Stimulated activated memory B cell treated with anti-CD40 and anti-IgM and Interleukin-4, amounts not matched to agents 10 μg/mL and 1 μg/mL and 100 μg/mL, for 72 hours (primary cell): ENCODE data around the gene PDZD7.
"Not testable (repeated sequence)": the region's sequence is repeated elsewhere in the genome, so short reads cannot be mapped to it uniquely, and the experiment has no call there.

Source experiments
- ATAC-seq: fragments of 150-1000 bp; cut with Tn5 transposase; 2 replicates; pipeline ENCODE4 v1.10.0; 2021
- H3K27ac Mint-ChIP-seq: one replicate; pipeline ENCODE4 v1.8.0; 2022; ENCODE audit warnings: mild to moderate bottlenecking, mixed read lengths
- H3K27me3 Mint-ChIP-seq: one replicate; pipeline ENCODE4 v1.8.0; 2022; ENCODE audit warnings: mixed read lengths
- H3K36me3 Mint-ChIP-seq: one replicate; pipeline ENCODE4 v1.8.0; 2022; ENCODE audit warnings: mixed read lengths
- H3K4me1 Mint-ChIP-seq: one replicate; pipeline ENCODE4 v1.8.0; 2022; ENCODE audit warnings: mixed read lengths
- H3K4me3 Mint-ChIP-seq: one replicate; pipeline ENCODE4 v1.8.0; 2022; ENCODE audit warnings: mild to moderate bottlenecking, moderate library complexity, mixed read lengths
- H3K9me3 Mint-ChIP-seq: one replicate; pipeline ENCODE4 v1.8.0; 2022; ENCODE audit warnings: mixed read lengths

The PDZD7 gene

DNA sequence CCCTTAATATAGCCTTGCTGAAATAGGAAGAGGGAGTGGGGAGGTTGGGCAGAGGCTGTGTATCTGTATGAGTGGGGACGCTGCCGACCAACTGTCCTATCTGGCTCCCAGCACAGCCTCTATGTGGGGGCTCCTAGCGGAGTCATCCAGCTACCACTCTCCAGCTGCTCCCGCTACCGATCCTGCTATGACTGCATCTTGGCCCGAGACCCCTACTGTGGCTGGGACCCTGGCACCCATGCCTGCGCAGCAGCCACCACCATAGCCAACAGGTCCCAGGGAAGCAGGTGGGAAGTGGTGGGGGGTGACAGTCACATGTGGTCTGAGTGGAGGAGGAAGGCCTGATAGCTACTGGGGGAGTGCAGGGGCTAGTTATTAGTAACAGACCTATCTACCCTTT lies 50.2 kb downstream of the PDZD7 start:
- no peaks in the 10 kb centered on the region for H3K9me3 Mint-ChIP-seq
- H3K4me1 Mint-ChIP-seq: peaks cover 15% of the 10 kb centered on the region
- peaks cover 50% of the 10 kb centered on the region for H3K36me3 Mint-ChIP-seq
- H3K27ac Mint-ChIP-seq: no peak overlapping the region
- no peaks in the 10 kb centered on the region for H3K27me3 Mint-ChIP-seq
- H3K4me3 Mint-ChIP-seq: no peak overlapping the region
- ATAC-seq: no peak

DNA sequence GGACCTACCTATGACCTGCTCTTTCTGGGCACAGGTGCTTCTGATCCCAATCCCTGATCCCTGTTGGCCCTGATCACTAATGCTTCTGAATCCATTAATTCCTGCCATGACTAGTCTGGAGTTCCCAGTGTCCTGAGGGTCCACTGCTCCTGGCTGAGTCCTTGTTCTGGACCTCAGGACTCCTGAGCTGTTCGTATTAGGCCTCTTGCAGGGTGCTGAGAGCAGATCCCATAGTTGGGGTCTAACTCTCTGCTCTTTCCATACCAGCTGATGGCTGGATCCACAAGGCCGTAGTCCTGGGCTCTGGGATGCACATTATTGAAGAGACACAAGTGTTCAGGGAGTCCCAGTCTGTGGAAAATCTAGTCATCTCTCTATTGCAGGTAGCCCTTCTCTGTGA lies 50.6 kb downstream of the PDZD7 start:
- Mint-ChIP-seq H3K4me3 (no peak overlapping the region), H3K27ac (no peak overlapping the region), H3K36me3 (peaks cover 50% of the 10 kb centered on the region), H3K4me1 (peaks cover 11% of the 10 kb centered on the region), H3K27me3 (no peaks in the 10 kb centered on the region), H3K9me3 (no peaks in the 10 kb centered on the region)
- ATAC-seq: no peak

GRCh38 chr10:100979791-100980272 lies 51.1 kb downstream of the PDZD7 start:
- Mint-ChIP-seq H3K27me3 (no peaks in the 10 kb centered on the region), H3K36me3 (peaks cover 50% of the 10 kb centered on the region)
- ATAC-seq: no peak

GRCh38 chr10:100978901-100979195 lies 52.1 kb downstream of the PDZD7 start:
- no peak for ATAC-seq
- no peaks in the 10 kb centered on the region for H3K27me3 Mint-ChIP-seq
- no peak overlapping the region for H3K4me3 Mint-ChIP-seq
- H3K36me3 Mint-ChIP-seq: peaks cover 43% of the 10 kb centered on the region
- H3K27ac Mint-ChIP-seq: no peak overlapping the region
- H3K9me3 Mint-ChIP-seq: no peaks in the 10 kb centered on the region
- H3K4me1 Mint-ChIP-seq: no peaks in the 10 kb centered on the region

More at GRCh38 chr10:100979791-100980272, 51.1 kb downstream of the PDZD7 start:
- Mint-ChIP-seq H3K27ac (no peak overlapping the region), H3K4me1 (peaks cover 9% of the 10 kb centered on the region), H3K4me3 (no peak overlapping the region), H3K9me3 (no peaks in the 10 kb centered on the region)

- no peaks in the 10 kb centered on the region for H3K9me3 Mint-ChIP-seq
- H3K27ac Mint-ChIP-seq: no peak overlapping the region
- ATAC-seq: no peak
- H3K27me3 Mint-ChIP-seq: no peaks in the 10 kb centered on the region
- H3K36me3 Mint-ChIP-seq: peaks cover 38% of the 10 kb centered on the region
- no peak overlapping the region for H3K4me3 Mint-ChIP-seq
- H3K4me1 Mint-ChIP-seq: no peaks in the 10 kb centered on the region
Observed at GRCh38 chr10:100978121-100978900, 52.6 kb downstream of the PDZD7 start.

DNA sequence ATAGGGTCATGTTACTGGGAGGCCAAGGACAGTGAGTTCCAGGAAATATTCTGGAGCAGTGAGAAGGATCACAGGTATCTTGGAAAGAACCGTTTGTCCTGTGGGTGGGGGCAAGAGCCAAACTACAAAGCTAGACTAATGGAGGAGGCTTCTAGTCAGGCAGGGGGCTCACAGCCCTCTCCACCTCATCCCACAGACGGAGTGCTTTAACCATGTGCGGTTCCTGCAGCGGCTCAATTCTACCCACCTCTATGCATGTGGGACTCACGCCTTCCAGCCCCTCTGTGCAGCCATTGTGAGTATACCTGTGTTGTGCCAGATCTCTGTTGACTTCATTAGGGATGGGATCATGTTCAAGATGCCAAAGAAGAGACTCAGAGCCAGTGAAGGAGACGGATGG lies 53.5 kb downstream of the PDZD7 start:
- Mint-ChIP-seq H3K4me1 (no peaks in the 10 kb centered on the region), H3K27me3 (no peaks in the 10 kb centered on the region), H3K36me3 (peaks cover 30% of the 10 kb centered on the region), H3K4me3 (no peak overlapping the region), H3K27ac (no peak overlapping the region), H3K9me3 (no peaks in the 10 kb centered on the region)
- no peak for ATAC-seq

DNA sequence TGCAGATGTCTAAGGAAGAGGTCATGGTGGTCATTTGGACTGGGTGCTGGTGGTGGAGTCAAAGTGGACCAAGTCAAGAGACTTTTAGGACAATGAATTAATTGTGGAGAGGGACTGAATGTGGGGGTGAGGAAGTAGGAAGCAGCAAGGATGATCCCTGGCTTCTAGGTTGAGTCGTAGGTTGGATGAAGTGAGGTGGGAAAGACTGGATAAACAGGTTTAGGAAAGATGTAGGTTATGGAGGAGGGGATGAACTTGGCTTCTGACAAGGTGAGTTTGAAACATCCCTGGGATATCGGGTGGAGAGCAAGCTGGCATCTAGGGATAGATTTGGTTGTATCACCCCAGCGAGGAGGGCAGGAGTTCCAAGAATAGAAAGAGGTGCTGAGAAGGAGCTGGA lies 54.0 kb downstream of the PDZD7 start:
- H3K36me3 Mint-ChIP-seq: peaks cover 25% of the 10 kb centered on the region
- ATAC-seq: no peak
- H3K27me3 Mint-ChIP-seq: no peaks in the 10 kb centered on the region
- no peaks in the 10 kb centered on the region for H3K9me3 Mint-ChIP-seq
- H3K27ac Mint-ChIP-seq: no peak overlapping the region
- no peaks in the 10 kb centered on the region for H3K4me1 Mint-ChIP-seq
- H3K4me3 Mint-ChIP-seq: no peak overlapping the region

GRCh38 chr10:100975397-100975796 lies 55.5 kb downstream of the PDZD7 start:
- not testable (repeated sequence) for H3K9me3 Mint-ChIP-seq, H3K4me1 Mint-ChIP-seq, ATAC-seq, H3K4me3 Mint-ChIP-seq, H3K27me3 Mint-ChIP-seq, H3K27ac Mint-ChIP-seq
- H3K36me3 Mint-ChIP-seq: peaks cover 14% of the 10 kb centered on the region

DNA sequence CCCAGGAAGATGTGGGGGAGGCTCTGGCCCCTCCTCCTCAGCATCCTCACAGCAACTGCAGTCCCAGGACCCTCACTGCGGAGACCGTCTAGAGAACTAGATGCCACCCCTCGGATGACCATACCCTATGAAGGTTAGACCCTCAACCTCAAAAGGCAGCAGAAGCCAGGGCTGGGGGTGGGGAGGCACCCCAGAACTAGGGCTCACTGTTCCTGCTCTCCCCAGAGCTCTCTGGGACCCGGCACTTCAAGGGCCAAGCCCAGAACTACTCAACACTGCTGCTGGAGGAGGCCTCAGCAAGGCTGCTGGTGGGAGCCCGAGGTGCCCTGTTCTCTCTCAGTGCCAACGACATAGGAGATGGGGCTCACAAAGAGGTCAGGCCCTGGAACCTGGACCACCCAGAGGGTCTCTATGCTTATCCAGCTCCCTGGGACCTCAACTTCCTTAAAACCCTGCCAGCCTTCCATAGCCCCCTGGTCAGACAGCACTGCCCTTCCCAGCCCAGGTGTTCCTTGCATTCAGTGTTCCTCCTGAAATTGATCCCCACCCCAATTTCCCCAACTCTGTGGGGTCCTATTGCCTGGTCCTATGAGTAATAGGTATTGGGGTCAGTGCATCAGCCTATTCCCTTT lies 57.9 kb downstream of the PDZD7 start:
- no peak overlapping the region for H3K27ac Mint-ChIP-seq
- no peak for ATAC-seq
- no peaks in the 10 kb centered on the region for H3K9me3 Mint-ChIP-seq
- H3K36me3 Mint-ChIP-seq: peaks cover 7% of the 10 kb centered on the region
- peaks cover 26% of the 10 kb centered on the region for H3K4me1 Mint-ChIP-seq
- H3K4me3 Mint-ChIP-seq: no peak overlapping the region
- H3K27me3 Mint-ChIP-seq: no peaks in the 10 kb centered on the region

GRCh38 chr10:100972115-100972903 lies 58.6 kb downstream of the PDZD7 start:
- H3K27me3 Mint-ChIP-seq: no peaks in the 10 kb centered on the region
- peaks cover 7% of the 10 kb centered on the region for H3K36me3 Mint-ChIP-seq
- H3K4me1 Mint-ChIP-seq: peaks cover 30% of the 10 kb centered on the region
- no peak overlapping the region for H3K4me3 Mint-ChIP-seq
- no peak for ATAC-seq
- no peak overlapping the region for H3K27ac Mint-ChIP-seq
- H3K9me3 Mint-ChIP-seq: no peaks in the 10 kb centered on the region

DNA sequence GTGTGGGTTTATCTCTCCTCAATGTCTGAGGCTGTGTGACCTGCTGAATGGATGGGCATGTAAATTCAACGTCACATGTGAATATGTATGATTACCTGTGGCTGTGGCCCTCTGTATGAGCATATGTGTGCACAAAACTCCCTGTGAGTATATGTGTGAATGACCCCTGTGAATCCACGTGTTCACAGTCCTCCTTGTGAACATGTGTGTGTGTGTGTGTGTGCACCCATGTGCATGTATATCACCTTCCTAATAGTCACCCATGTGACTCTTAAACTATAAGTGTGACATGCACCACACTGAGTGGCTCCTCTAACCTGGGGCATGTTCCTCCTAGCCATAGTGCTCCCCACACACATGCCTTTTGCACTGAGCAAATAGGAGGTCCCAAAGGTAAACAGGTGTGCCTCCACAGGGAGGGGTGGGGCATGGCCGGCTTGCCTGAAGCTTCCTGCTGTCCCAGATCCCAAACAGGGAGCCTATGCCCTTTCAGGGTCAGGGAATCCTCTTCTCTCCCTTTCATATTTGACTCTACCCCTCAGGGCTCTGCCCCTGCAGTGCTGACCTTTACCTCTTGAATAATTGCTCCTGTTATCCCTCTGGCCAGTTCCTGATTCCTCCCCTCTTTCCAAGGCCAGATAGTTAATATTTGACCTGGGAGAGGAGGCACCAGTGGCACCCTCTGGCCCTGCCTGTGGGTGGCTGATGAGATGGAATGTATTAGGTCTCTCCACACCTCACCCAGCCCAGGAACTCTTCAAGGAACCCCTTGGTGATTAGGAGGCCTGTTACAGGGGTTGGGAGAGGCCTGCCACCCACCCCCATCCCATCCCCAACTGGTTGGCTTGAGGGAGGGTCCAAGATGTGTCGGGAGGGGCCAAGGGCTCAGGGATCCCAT lies 59.8 kb downstream of the PDZD7 start:
- no peaks in the 10 kb centered on the region for H3K27me3 Mint-ChIP-seq
- H3K4me1 Mint-ChIP-seq: peaks cover 30% of the 10 kb centered on the region
- no peak overlapping the region for H3K4me3 Mint-ChIP-seq
- ATAC-seq: no peak
- H3K36me3 Mint-ChIP-seq: no peaks in the 10 kb centered on the region
- no peak overlapping the region for H3K27ac Mint-ChIP-seq
- H3K9me3 Mint-ChIP-seq: no peaks in the 10 kb centered on the region

DNA sequence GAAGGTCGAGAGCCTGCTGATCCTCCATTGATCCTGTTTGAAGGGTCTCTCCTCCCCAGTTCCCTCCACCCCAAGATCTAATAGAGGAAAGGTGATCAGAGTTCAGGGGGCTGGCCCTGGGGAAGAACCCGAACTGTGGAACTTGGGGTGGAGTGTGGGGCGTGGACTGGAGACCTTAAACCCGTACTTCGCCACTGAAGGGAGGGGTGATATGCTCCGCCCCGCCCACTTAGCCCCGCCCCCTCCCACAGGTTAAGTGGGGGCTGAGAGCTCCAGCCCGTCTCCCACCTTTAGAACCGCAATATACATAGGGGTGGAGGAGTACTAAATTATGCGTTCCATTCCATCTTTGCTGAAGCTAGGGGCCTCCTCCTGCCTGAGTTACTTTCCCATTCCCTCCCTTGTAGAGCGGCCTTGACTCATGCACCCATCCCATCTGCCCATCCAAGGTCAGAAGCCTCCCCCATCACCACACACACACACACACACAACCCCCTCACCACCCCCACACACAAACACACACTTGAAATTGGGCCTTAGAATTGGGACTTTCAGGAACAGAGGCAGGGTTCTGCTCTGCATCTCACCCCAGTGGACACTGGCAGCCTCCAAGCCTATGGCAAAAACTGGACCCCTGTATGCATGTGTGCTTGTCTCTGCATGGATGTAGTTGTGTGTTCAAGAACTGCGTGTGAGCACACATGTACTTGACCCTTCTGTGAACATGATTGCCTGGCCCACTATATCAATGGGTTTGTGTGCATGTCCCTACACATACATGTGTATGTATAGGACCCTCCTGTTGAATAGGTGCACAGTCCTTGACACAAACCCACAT lies 60.6 kb downstream of the PDZD7 start:
- Mint-ChIP-seq H3K27me3 (no peaks in the 10 kb centered on the region), H3K9me3 (no peaks in the 10 kb centered on the region), H3K4me3 (peak overlapping the region; percentile 70), H3K27ac (no peak overlapping the region), H3K36me3 (peaks cover 6% of the 10 kb centered on the region), H3K4me1 (peaks cover 30% of the 10 kb centered on the region)
- ATAC-seq: no peak

- Mint-ChIP-seq H3K27me3 (no peaks in the 10 kb centered on the region), H3K9me3 (no peaks in the 10 kb centered on the region), H3K4me1 (peaks cover 30% of the 10 kb centered on the region), H3K4me3 (peak within 1 kb of the TSS; percentile 78), H3K27ac (no peak within 1 kb of the TSS), H3K36me3 (peaks cover 10% of the 10 kb centered on the region)
- ATAC-seq: peak; percentile 84
Observed at GRCh38 chr10:100969187-100970075, 61.5 kb downstream of the PDZD7 start, which contains the start of gene SEMA4G. Gene SEMA4G, plus strand, starts transcription at chr10:100969504. Its CDS starts 3,409 bp downstream, at chr10:100972913.
